ENCODE measurements around the gene OR2M4.

DNA sequence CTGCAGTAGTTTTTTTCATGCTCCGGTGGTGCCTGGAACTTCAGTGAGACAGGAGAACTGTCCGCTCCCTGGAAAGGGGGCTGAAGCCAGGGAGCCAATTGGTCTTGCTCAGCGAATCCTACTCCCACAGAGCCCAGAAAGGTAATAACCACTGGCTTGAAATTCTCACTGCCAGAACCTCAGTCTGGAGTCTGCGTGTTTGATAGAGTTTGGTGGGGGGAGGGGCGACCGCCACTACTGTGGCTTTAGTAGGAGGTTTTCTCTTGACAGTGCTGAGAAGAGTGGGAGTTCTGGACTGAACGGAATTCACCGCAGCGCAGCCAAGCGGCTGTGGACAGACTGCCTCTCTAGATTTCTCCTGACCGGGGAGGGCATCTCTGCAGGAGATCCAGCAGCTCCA lies 42.2 kb upstream of the OR2M4 start:
- TF ChIP-seq, protein P1, sequence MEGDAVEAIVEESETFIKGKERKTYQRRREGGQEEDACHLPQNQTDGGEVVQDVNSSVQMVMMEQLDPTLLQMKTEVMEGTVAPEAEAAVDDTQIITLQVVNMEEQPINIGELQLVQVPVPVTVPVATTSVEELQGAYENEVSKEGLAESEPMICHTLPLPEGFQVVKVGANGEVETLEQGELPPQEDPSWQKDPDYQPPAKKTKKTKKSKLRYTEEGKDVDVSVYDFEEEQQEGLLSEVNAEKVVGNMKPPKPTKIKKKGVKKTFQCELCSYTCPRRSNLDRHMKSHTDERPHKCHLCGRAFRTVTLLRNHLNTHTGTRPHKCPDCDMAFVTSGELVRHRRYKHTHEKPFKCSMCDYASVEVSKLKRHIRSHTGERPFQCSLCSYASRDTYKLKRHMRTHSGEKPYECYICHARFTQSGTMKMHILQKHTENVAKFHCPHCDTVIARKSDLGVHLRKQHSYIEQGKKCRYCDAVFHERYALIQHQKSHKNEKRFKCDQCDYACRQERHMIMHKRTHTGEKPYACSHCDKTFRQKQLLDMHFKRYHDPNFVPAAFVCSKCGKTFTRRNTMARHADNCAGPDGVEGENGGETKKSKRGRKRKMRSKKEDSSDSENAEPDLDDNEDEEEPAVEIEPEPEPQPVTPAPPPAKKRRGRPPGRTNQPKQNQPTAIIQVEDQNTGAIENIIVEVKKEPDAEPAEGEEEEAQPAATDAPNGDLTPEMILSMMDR (IDR thresholded peaks at IDR 0.05) = no peak
- TF ChIP-seq POLR2A (IDR thresholded peaks at IDR 0.05) = no peak
